ENCODE results near the gene CORO6.

CORO6 gene

GRCh38 chr17:29622337-29623282 is at the start of gene CORO6:
CORO6 (minus strand) TSS chr17:29622912; CDS start chr17:29621421, 1,491 bp downstream.
- peak; percentile 39 for DNase-seq (ENCODE audit: low read depth)

- DNase-seq (ENCODE audit: low read depth): no peak
Observed at GRCh38 chr17:29671661-29672060, 48.9 kb upstream of the CORO6 start.

GRCh38 chr17:29669266-29669665 is 46.6 kb upstream of the CORO6 start:
- DNase-seq (ENCODE audit: low read depth): no peak

GRCh38 chr17:29667969-29668368 is 45.3 kb upstream of the CORO6 start:
- DNase-seq (ENCODE audit: low read depth): no peak

- DNase-seq (ENCODE audit: low read depth): no peak
Observed at GRCh38 chr17:29665481-29665810, 42.7 kb upstream of the CORO6 start.

GRCh38 chr17:29664743-29665480 is 42.2 kb upstream of the CORO6 start:
- DNase-seq (ENCODE audit: low read depth): no peak

- peak; percentile 82 for DNase-seq (ENCODE audit: low read depth)
Observed at GRCh38 chr17:29663155-29663554, 40.4 kb upstream of the CORO6 start.

GRCh38 chr17:29661213-29661612 is 38.5 kb upstream of the CORO6 start:
- DNase-seq (ENCODE audit: low read depth): peak; percentile 30

- DNase-seq (ENCODE audit: low read depth): no peak
Observed at GRCh38 chr17:29659155-29659554, 36.4 kb upstream of the CORO6 start.

- DNase-seq (ENCODE audit: low read depth): no peak
Observed at GRCh38 chr17:29655323-29655722, 32.6 kb upstream of the CORO6 start.

GRCh38 chr17:29653995-29654714 is 31.4 kb upstream of the CORO6 start:
- DNase-seq (ENCODE audit: low read depth): no peak

- DNase-seq (ENCODE audit: low read depth): no peak
Observed at GRCh38 chr17:29652976-29653375, 30.3 kb upstream of the CORO6 start.

GRCh38 chr17:29651913-29652312 is 29.2 kb upstream of the CORO6 start:
- DNase-seq (ENCODE audit: low read depth): peak; percentile 55

- no peak for DNase-seq (ENCODE audit: low read depth)
Observed at GRCh38 chr17:29650396-29650795, 27.7 kb upstream of the CORO6 start.

GRCh38 chr17:29649359-29649758 is 26.6 kb upstream of the CORO6 start:
- no peak for DNase-seq (ENCODE audit: low read depth)

GRCh38 chr17:29648005-29648404 is 25.3 kb upstream of the CORO6 start:
- DNase-seq (ENCODE audit: low read depth): no peak

GRCh38 chr17:29645515-29646051 is 22.9 kb upstream of the CORO6 start:
- DNase-seq (ENCODE audit: low read depth): peak; percentile 96

- no peak for DNase-seq (ENCODE audit: low read depth)
Observed at GRCh38 chr17:29643817-29644160, 21.1 kb upstream of the CORO6 start.

GRCh38 chr17:29642171-29642611 is 19.5 kb upstream of the CORO6 start:
- no peak for DNase-seq (ENCODE audit: low read depth)

- no peak for DNase-seq (ENCODE audit: low read depth)
Observed at GRCh38 chr17:29640981-29641642, 18.4 kb upstream of the CORO6 start.

GRCh38 chr17:29640413-29640812 is 17.7 kb upstream of the CORO6 start:
- DNase-seq (ENCODE audit: low read depth): peak; percentile 83

- no peak for DNase-seq (ENCODE audit: low read depth)
Observed at GRCh38 chr17:29633886-29634285, 11.2 kb upstream of the CORO6 start.

All from fibroblast of gingiva (primary cell).